ENCODE data around the gene VANGL1.

VANGL1 gene

DNA sequence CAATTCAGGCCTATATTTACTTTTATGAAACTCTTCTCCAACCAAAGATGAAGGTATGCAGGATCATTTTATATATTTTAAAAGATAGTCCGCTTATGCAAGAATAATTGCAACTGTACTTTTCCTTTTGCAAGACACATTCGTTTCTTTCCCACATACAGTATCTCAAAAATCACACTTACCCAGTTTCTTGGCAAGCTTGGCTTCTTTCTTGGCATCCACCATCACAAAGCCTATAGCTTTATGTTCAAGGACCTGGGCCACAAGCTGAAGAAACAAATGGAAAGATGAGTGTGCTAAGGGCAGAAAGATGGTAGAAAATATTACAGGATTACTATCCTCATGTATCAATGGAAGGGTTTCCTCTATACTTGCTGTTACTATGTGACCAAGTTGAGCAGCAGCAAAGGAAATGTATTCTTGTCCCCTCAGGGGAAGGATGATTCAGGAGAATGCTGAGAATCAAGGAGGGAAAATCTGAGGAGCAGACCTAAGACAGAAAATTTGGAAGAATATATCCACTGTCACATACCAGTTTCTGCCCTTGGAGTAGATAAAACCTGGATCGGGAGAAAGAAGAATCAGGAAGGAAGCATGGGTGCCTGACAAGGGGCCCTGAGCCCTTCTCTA, 103.0 kb downstream of the VANGL1 start:
- no peak overlapping the region for H2AFZ ChIP-seq (ENCODE audit: low read depth)
- H3K9ac ChIP-seq = no peak overlapping the region
- H3K4me1 ChIP-seq (ENCODE audit: low read depth, poor library complexity, severe bottlenecking) = no peaks in the 10 kb centered on the region
- H3K27me3 ChIP-seq (ENCODE audit: insufficient read depth, low read depth) = no peaks in the 10 kb centered on the region
- no peak overlapping the region for H3K4me3 ChIP-seq (IDR thresholded peaks at IDR 0.05; ENCODE audit: insufficient read depth, low read depth, low read length)
- H3K4me2 ChIP-seq = no peak overlapping the region
- H3K79me2 ChIP-seq (ENCODE audit: insufficient read depth, low read depth) = no peaks in the 10 kb centered on the region
- H3K36me3 ChIP-seq (ENCODE audit: insufficient read depth) = no peaks in the 10 kb centered on the region
- H3K27ac ChIP-seq = no peak overlapping the region
- TF ChIP-seq CTCF (conservative IDR thresholded peaks at IDR 0.05; ENCODE audit: low read depth, low read length) = no peak
- no peaks in the 10 kb centered on the region for H4K20me1 ChIP-seq (ENCODE audit: insufficient read depth)

DNA sequence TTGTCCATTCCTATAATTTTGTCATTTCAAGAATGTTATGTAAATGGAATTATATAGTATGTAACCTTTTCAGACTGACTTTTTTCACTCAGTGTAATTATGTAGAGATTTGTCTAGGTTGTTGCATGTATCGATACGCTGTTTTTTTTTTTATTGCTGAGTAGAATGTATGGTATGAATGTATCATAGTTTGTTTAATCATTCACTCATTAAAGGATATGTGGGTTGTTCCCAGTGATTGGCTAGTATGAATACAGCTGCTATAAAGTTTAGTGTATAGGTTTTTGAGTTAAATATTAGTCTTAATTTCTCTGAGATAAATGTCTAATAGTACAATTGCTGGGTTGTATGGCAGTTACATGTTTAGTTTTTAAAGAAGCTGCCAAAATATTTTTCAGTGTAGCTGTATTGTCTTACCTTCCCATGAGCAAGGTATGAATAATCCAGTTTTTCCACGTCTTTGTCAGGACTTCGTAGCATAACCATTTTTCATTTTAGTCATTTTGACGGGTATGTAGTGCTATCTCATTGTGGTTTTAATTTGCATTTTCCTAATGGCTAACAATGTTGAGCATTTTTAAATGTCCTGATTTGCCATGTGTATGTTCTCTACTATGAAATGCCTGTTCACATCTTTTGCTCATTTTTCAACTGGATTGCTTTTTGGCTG, 104.4 kb downstream of the VANGL1 start:
- H3K4me3 ChIP-seq (IDR thresholded peaks at IDR 0.05; ENCODE audit: insufficient read depth, low read depth, low read length) = no peak overlapping the region
- H3K4me1 ChIP-seq (ENCODE audit: low read depth, poor library complexity, severe bottlenecking) = no peaks in the 10 kb centered on the region
- H4K20me1 ChIP-seq (ENCODE audit: insufficient read depth) = no peaks in the 10 kb centered on the region
- no peak overlapping the region for H3K27ac ChIP-seq
- no peak for TF ChIP-seq CTCF (conservative IDR thresholded peaks at IDR 0.05; ENCODE audit: low read depth, low read length)
- H2AFZ ChIP-seq (ENCODE audit: low read depth) = no peak overlapping the region
- H3K27me3 ChIP-seq (ENCODE audit: insufficient read depth, low read depth) = no peaks in the 10 kb centered on the region
- no peak overlapping the region for H3K9ac ChIP-seq
- H3K4me2 ChIP-seq = no peak overlapping the region
- no peaks in the 10 kb centered on the region for H3K36me3 ChIP-seq (ENCODE audit: insufficient read depth)
- no peaks in the 10 kb centered on the region for H3K79me2 ChIP-seq (ENCODE audit: insufficient read depth, low read depth)
